Measurements from ENCODE around the gene PHACTR2.
"Not testable (repeated sequence)": the region's sequence is repeated elsewhere in the genome, so short reads cannot be mapped to it uniquely, and the experiment has no call there.

Gene PHACTR2

GRCh38 chr6:143859891-143860660 lies 182.3 kb downstream of the PHACTR2 start:
- DNase-seq (ENCODE audit: low read depth in 2 of 2), result no peak

- no peak for DNase-seq (ENCODE audit: low read depth in 2 of 2)
Observed at GRCh38 chr6:143863771-143864170, 186.0 kb downstream of the PHACTR2 start.

- no peak for DNase-seq (ENCODE audit: low read depth in 2 of 2)
Observed at GRCh38 chr6:143864234-143864633, 186.5 kb downstream of the PHACTR2 start, which contains the start of gene ZC2HC1B. TSS of gene ZC2HC1B (plus strand) at chr6:143864474. CDS start at chr6:143864540, 66 bp downstream.

- no peak for DNase-seq (ENCODE audit: low read depth in 2 of 2)
Observed at GRCh38 chr6:143867236-143867635, 189.5 kb downstream of the PHACTR2 start.

GRCh38 chr6:143868808-143869207 lies 191.0 kb downstream of the PHACTR2 start:
- not testable (repeated sequence) for DNase-seq (ENCODE audit: low read depth in 2 of 2)

GRCh38 chr6:143871202-143871730 lies 193.5 kb downstream of the PHACTR2 start:
- not testable (repeated sequence) for DNase-seq (ENCODE audit: low read depth in 2 of 2)

- DNase-seq (ENCODE audit: low read depth in 2 of 2), result no peak
Observed at GRCh38 chr6:143872201-143872600, 194.4 kb downstream of the PHACTR2 start.

GRCh38 chr6:143873600-143873999 lies 195.8 kb downstream of the PHACTR2 start:
- not testable (repeated sequence) for DNase-seq (ENCODE audit: low read depth in 2 of 2)

- DNase-seq (ENCODE audit: low read depth in 2 of 2), result not testable (repeated sequence)
Observed at GRCh38 chr6:143874503-143874902, 196.7 kb downstream of the PHACTR2 start.

- DNase-seq (ENCODE audit: low read depth in 2 of 2), result no peak
Observed at GRCh38 chr6:143877584-143878271, 200.0 kb downstream of the PHACTR2 start.

GRCh38 chr6:143878272-143878760 lies 200.6 kb downstream of the PHACTR2 start:
- DNase-seq (ENCODE audit: low read depth in 2 of 2), result no peak

- no peak for DNase-seq (ENCODE audit: low read depth in 2 of 2)
Observed at GRCh38 chr6:143880412-143880811, 202.6 kb downstream of the PHACTR2 start.

Data from stimulated activated CD8-positive, alpha-beta memory T cell treated with anti-CD3 and anti-CD28 coated beads, Interleukin-15, amount 100 ng/mL, for 48 hours (primary cell).